ENCODE measurements around the gene IFT122.

The IFT122 gene

GRCh38 chr3:129563332-129563731 is 123.3 kb downstream of the IFT122 start:
- DNase-seq, result no peak

GRCh38 chr3:129563850-129564535 is 124.0 kb downstream of the IFT122 start:
- no peak for DNase-seq

GRCh38 chr3:129564981-129565644 is 125.1 kb downstream of the IFT122 start:
- no peak for DNase-seq

- no peak for DNase-seq
These were observed 125.9 kb downstream of the IFT122 start for GRCh38 chr3:129565902-129566301.

GRCh38 chr3:129567176-129567705 is 127.2 kb downstream of the IFT122 start:
- no peak for DNase-seq

- no peak for DNase-seq
These were observed 127.9 kb downstream of the IFT122 start for GRCh38 chr3:129567939-129568338.

- no peak for DNase-seq
These were observed 129.8 kb downstream of the IFT122 start for GRCh38 chr3:129569856-129570255.

Measured in DMS79 (cell line).